Middle frontal gyrus (tissue), 1 donor: ENCODE results near the gene NRG3.
A peak's percentile ranks its signal among the peaks of the same experiment; 100 is the strongest.

Experiments used
- DNase-seq: peaks from one replicate; pipeline ENCODE4 v3.0.0-alpha.2; 2015; ENCODE audit warnings: low spot score; ENCODE audit errors: extremely low spot score

Gene NRG3

DNA sequence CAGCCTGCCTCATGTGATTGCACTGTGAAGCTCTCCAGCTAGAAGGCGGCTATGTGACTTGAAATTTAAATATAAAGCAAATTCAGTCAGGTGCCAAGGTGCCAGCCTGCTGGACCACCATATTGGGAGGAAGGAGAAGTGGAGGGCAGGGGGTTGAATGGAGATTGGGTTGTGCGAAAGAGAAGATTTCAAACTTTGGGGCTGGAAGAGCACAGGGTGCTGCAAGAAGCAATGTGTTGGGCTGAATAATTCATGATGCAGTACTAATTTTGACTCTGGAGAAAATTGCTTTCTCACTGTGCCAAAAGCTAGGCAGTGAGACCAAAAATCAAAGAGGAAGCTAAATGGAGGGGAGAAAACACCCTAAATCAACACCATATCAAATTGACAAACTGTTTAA lies 335.3 kb downstream of the NRG3 start:
- DNase-seq = no peak

DNA sequence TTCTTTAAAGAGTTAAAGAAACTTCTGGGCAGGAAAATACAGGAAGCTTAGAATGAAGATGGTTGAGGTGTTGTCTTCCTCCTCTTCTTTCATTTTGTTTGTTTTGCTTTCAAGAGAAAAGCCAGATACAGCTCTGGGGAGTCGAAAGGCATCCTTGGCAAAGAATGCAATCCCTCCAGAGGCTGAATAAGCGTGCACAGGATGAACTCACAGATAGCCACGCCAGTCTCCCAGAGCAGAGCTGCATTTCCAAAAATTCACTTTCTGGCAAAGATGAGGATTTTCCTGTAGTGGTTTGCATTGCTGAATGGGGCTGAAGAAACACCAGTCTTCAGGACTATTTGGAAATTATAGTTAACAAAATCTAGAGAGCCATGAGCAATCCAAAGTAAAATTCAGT lies 336.4 kb downstream of the NRG3 start:
- DNase-seq = peak; percentile 33

DNA sequence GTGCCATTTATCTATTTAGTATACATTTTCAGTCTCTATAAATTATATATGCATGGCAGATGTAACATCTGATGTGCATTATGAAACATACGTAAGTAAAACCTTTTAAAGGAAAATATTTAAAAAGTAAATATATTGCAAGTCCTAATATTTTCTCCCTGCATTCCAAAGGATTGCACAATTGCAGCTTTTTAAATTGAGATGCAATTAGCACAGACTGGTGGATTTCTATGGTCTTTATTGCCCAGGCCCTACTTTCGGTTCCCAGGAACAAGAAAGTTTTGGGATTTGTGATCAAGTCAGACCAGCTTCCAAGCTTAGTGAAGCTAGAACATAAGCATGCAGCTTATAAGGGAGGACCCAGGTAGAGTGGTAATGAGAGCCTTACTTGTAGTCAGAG lies 337.8 kb downstream of the NRG3 start:
- no peak for DNase-seq

DNA sequence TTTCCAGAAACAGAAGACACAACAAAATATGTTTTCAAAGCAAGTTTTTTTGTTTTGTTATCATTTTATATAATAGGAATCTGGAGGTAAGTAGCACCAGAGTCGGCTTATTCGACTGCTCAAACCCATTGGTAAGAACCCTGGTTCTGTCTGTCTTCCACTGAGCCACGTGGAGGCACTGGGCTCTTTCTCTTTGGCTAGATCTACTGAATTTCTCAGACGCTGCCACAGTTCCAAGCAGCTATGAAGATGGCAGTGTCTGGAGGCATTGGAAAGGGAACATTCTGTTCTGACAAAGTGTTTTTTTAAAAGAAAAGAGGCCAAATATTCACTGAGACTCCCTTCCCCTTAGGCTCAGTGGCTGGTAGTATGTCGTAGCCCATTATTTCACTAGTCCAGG lies 338.8 kb downstream of the NRG3 start:
- DNase-seq = no peak

DNA sequence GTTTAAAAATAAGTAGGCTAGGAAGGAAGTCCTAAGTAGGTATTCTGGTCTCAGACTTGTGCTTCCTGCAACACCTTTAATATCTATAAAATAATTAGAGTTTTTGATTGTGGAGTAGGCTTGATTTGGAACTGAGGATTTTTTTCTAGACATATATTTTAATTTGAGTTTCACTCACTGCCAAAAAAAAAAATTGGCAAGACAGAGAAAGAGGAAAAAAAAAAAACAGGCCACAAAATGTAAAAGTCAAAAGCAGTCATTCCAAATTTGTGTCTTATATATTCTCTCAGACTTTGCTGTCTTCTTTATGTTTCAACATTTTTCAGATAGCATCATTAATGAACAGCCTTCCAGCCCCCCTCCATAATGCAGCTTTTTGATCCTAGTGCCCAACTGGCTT lies 346.1 kb downstream of the NRG3 start:
- no peak for DNase-seq

DNA sequence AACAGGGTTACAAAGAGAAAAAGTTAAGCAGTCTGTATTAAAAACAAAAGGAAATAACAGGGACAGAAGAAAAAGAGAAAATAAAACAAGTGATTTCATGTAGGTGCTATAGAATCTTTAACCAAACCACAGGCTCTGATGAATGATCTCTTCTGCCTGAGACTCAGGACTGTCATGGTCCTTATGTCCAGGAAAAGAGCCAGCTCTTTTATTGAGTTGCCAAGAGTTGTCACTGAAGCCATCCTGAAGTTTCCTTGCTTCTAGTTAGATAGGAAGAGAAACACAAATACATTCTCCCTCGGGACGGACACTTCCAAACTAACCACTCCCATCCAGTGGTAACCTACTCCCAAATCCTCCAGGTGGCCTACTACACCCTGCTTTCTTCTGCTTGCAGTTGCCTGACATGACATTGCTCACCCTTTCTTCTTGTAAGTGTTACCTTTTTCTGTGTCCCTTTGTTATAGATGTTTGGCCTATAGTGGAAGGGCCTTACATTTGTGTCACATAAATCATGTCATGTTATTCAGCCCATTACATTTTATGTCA lies 346.7 kb downstream of the NRG3 start:
- no peak for DNase-seq

DNA sequence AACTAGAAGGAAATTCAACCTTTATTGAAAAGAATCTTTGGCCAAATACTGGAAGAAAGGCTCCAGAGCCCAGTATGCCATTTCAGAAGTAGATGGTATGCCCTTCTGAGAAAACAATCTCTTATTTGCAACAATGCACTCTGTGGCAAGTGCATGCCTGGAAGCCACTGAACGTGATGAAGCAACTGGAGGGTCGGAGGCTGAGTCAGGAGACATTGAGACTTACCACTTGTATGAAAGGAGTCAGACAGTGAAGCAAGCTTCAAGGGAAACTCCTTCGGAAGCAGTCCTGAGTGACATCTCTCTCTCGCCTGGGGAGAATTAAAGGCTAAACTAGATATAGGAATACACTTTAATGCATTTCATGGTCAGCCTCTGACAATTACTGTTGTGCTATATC lies 353.7 kb downstream of the NRG3 start:
- DNase-seq = no peak

DNA sequence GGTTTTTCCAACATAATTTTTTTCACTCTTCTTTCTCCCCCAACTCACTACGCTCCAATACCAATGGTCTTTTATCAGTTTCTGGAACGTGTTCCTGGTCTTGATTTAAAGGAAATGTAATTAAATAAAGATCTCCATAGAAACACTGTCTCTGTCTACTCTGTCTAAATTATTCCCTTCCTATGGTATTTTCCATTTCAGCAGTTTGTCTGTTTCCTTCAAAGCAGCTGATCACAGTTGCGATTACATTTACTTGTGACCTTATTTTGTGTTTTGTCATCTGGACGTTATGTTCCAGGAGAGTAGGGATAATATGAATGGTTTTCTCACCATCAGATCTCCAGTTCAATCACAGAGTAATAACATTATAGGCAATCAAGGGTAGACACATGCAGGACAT lies 359.2 kb downstream of the NRG3 start:
- no peak for DNase-seq

DNA sequence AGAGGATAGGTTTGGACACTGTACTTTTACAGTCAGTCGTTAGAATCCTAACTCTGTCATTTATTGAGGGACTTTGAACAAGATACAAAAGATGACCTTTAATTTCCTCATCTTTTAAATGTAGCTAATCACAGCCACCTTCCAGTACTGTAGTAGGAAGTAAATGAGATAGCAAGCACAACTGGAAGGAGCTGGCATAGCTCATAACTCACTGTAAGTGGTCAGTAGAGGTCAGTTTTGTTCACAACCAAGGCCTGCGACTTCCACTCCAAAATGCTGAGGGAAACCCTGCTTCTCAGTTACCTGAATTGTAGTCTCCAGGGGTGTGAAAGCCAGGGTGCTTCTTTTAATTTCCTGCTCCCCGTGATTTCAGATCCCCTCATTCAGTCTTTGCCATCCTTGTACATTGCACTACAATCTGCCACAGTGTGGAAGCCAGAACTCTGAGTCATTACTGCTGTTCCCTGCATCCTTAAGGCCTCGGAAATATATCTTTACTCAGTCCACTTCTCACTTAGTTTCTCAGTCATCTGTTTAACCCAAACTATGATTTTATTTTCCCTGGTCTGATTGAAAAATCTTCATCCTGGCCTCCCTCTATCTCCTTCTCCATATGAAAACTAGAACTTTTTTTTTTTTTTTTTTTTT lies 361.2 kb downstream of the NRG3 start:
- DNase-seq = no peak

DNA sequence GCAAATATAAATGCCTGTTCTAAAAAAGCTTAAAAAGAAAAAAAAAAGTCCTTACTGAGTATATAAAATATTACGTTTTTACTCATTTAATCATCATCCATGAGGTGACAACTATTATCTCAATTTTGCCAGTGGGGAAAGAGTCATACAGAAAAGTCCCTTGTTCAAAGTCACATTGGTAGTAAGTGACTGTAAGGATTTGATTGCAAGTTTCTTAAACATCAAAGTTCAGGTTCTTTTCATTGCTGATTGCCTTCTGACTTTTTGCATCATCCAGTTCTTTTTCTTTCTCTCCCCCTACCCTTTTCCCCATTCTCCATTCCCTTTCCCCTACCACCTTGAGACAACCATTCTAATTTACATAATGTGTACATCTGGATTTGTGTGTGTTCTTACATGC lies 363.3 kb downstream of the NRG3 start:
- no peak for DNase-seq

DNA sequence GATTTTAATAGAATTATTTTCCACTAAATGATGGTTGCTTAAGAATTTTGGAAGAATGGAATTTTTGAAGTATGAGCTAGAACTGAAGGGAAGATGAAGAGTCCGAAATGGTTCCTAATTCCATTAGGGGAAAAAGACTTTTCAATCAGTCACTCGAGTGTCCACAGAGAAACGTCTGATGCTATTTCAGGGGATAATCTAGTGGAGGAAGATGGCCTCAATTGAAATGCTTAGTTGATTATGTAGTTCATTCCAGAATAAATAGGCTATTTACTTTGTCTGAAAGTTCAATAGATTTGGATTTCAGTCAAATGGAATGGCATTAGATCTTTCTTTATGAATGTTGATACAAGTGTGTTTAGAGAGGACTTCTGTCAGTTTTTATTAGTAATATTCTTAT lies 365.4 kb downstream of the NRG3 start:
- DNase-seq = no peak

DNA sequence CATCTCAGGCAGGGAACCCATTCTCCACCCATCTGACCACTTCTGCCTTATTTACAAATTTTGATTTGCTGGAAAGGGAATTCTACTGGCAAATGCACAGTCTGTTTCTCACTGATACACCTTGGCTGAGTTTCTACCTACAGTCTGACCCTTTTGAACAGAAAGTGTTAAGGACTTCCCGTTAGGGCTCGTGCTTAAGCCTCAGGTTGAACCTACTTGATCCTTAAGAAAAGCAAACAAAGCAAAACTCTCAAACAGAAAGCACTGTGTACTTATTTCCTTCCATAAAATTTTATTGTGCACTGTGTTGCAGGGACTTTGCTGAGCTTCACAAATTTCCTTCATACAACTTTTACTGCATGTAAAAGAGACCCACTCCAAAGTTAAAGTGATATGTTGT lies 367.8 kb downstream of the NRG3 start:
- DNase-seq = no peak

DNA sequence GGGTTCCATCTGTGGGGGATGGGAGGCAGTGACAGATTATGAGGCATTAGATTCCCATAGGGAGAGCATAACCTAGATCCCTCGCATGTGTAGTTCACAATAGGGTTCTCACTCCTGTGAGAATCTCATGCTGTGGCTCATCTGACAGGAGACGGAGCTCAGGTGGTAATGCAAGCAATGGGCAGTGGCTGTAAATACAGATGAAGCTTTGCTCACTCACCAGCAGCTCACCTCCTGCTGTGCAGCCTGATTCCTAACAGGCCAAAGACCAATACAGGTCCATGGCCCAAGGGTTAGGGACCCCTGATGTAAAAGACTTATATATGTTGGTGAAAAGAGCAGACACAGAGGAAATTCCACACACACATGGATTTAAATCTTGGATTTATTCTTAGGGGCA lies 370.2 kb downstream of the NRG3 start:
- no peak for DNase-seq

DNA sequence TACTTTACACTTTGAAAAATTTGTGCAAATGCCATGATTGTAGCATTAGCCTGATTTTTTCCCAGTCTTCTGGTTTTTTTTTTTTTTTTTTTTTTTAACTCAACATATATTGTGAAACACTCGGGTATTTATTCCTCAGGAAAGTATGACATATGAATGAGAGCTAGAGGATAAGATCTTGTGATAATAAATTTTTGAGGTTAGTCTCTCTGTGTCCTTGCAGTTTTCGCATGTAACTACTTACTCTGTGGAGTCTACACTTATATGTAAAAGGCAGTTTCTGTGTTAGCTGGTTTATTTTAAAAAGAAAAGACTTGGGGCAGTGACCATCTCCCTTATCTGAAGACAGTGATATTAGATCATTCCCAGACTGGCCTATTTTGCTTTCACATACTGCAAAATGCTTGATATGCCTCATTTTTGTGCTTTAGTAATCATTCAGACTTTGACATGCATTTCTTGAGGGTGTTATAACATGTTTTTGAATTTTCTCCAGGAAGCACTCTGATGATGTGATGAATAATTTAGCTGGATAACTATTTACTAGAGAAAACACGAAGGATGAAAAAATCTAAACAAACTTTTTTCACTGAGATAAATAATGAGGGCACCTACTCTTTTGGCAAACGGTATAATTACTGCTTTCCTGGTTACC lies 371.0 kb downstream of the NRG3 start:
- DNase-seq = no peak

DNA sequence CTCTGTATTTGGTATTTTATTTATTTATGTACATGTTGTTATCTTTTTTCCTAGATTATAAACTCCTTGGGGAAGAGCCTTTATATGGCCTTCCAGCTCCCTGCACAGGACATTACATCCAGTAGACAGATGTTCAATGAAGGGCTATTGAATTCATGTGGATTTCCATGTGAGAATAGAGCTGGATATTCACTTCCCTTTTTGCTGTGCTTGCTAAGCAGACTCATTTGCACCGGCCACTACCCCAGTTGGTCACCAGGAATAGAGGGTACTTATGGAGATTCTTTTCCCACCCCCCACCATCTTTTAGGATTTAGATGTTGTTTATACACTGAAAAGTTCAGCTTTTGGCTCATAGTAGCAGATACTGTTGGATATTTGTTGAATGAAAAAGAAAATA lies 374.1 kb downstream of the NRG3 start:
- DNase-seq = no peak

DNA sequence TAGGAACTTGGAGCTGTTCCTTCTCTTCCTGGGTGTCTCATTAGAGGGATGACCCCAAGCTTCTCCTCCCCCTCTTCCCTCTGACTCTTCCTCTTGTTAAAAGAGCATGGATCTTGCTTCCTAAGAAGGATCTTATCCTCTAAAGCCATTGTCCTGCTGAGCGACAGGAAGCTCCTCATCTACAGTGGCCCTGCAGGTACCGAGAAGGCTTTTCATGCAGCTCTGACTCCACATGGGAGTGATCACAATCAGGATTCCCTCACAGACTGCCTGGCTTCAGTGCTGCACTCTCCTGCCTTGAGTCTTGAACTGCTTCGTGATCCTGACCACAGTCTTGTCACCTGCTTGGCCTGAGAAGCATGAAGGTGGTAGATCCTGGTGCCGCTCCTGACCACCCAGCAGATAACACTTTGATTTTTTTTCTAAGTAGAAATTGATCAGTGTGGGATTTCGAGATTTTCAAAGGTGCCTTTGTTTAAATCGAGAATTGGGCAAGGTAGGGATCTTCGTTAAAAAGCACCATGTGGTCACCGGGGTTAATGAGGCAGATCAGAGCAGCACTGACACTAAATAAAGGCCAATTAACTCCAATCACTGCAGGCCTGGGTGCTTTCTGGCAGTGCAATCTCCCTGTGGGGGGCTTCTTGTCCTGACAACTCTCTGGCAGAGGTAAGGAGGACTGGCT lies 376.4 kb downstream of the NRG3 start:
- no peak for DNase-seq

DNA sequence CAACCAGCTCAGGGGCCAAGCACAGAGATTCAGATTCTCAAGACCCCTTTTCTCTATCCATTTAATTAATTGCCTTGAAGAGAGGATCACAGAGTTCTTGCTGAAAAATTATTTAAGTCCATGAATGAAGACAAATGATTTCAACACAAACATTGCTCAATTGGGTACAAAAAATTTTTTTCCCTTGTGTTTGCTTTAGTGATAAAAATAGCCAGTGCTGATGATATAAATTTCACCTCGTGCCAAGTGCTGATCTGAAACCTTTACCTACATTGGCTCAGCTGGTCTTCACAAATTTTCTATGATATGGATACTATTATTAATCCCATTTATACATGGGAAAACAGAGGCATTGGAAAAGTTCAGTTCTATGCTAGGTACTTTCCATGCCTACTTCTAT lies 377.1 kb downstream of the NRG3 start:
- DNase-seq = no peak

DNA sequence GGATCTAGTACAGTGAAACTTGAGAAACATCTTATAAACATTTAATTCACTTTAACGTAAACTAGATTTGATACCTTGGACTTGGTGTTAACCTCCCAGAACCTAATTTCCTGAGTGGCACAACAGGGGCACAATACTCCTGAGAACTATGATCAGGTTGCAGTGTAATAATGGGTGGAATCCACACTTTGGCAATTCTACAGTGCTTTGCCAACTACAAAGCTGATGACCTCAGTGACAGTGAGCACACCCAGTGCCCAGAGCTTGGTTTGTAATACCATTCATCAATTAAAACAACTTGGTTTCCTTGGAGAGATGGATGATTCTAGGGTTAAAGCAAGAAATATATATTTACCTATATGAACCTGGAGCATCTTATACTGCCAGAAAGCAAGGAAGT lies 379.2 kb downstream of the NRG3 start:
- DNase-seq = no peak

DNA sequence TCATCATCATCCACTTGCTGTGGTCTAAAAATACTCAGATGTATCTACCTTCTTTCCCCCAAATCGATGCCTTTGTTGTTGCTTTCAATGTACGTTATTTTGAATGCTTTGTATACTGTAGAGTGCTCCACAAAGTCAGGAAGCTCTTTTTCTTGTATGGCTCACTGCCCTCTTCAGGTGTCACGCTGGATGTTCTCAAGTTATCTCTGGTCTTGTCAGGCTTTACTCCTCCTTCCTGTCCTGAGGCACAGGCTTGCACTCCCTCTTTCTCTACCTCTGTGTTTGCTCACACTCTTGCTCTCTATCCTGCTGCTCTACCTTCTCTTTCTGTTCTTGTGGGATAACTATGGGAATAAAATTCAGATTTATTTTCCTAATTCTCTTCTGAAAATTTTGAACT lies 381.3 kb downstream of the NRG3 start:
- no peak for DNase-seq

DNA sequence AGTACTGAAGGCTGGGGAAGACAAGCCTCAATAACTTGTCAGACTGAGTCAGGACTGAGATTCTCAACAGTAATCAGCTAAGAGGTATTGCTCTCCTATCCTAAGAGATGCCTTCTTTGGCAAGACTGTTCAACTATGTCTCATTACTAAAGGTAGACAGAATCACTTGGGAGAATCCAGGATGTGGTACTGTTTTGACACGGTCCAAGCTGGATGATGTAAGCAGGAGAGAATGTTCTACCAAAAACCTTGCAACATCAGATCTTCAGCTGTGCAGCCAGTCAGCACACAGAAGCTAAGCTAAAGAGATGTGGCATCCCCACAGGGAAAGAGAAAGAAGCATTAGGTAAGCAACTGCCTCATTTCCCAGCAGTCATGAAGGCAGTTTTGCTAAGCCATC lies 391.4 kb downstream of the NRG3 start:
- no peak for DNase-seq

DNA sequence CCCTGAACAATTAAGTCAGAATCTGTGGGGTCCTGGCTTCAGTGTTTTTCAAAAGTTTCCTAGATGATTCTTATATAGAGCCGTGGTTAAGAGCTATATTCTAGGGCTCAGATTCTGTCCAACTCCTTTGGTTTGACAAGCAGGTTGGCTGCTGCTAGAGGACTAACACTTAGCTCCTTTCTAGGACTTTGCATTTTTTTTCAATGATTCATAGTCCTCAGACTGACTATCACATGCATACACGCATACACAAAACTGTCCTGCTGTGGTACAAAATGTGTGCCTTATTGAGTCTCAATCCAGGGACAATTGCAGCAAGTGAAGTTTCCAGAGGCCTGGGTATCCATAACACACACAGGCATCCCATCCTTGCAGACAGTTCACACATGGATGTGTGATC lies 392.0 kb downstream of the NRG3 start:
- peak; percentile 26 for DNase-seq

DNA sequence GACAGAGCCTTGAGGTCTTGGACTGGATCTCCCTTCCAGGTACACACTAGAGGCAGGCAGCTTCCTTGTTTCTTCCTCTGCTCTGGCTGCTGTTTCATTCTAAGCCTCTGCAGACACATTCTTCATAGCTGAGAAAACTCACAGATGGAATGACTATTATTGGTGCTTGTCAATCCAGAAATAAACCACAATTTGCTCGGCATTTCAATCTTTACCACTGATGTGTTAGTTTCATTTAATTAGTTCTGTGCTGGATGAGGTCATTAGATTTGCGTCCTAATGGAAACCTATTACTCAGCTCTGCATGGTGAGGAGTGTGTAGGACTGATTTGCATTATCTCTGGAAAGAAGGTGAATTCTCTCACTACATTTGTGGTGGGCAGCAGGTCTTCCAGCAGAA lies 392.5 kb downstream of the NRG3 start:
- DNase-seq = peak; percentile 40

DNA sequence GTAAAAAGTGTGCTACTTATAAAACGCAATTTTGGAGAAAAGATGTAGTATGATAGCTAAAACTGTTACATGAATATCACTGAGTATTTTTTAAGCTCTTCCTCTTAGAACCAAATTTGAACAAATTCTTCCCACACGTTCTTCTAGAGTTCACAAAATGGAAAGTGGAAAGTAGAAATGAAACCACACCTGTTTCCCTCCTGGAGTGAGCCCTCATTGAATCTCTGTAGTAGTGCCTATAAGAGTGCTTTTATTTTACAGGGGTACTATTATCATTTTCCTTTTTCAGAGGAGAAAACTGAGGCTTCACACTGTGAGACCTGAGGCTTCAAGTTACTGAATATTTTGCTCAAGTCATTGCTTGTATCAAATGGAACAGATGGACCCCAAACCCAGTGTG lies 393.0 kb downstream of the NRG3 start:
- DNase-seq = no peak
